ENCODE results near the gene YIF1A.
A peak's percentile ranks its signal among the peaks of the same experiment; 100 is the strongest.
"Not testable (repeated sequence)": the region's sequence is repeated elsewhere in the genome, so short reads cannot be mapped to it uniquely, and the experiment has no call there.

Gene YIF1A

DNA sequence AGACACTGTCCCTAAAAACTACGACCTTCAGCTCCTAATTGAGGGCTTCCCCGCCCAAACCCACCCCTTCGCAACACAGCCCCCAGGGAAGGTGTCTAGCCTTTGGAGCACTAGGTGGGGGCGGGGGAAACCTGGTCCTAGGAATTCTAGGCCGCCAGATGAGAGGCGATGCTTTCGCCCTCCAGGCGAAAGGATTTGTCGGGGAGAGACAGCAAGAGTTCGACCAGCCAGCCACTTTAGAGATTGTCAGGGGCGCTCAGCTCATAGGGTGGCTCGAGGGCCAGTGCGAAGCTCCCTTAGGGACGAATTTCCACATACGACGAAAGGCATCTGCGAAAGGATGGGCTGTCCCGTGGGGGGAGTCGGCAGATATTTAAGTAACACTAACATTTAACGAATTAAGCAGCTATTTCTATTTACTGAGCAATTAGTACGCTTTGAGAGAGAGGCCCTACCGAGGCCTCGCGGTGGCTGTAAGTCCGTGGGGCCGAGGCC lies 22.6 kb upstream of the YIF1A start:
- DNase-seq = no peak

DNA sequence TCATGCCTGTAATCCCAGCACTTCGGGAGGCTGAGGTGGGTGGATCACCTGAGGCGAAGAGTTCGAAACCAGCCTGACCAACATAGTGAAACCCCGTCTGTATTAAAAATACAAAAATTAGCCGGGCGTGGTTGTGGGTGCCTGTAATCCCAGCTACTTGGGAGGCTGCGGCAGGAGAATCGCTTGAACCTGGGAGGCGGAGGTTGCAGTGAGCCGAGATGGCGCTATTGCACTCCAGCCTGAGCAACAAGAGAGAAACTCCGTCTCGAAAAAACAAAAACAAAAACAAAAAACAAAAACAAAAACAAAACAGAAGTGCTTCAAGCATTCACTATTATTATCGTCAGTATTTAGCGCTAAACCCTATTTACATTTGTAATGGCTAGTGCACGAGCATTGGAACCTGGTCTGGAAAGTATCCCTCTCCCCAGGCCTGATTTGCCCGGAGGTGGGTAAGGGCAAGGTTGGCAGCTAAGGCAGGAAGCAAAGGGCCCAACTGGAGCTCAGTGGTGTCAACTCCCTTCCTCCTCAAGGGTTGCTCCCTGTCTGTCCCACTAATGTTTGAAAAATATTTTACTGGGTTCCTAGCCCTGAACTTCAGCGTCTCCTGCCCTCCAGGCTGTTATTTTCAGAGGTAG lies 22.0 kb upstream of the YIF1A start:
- not testable (repeated sequence) for DNase-seq

DNA sequence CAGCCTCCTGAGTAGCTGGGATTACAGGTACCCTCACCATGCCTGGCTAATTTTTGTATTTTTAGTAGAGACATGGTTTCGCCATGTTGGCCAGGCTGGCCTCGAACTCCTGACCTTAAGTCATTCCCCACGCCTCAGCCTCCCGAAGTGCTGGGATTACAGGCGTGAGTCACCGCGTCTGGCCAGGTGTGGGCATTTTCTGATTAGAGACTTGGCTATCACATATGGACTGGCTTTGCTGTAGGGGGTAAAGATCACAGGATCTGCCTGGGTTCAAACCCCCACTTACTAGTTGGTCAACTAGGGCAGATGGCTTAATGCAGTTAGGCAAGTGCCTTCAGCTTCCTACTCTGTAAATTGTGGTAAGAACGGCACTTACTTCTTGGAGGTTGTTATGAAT lies 21.4 kb upstream of the YIF1A start:
- no peak for DNase-seq

DNA sequence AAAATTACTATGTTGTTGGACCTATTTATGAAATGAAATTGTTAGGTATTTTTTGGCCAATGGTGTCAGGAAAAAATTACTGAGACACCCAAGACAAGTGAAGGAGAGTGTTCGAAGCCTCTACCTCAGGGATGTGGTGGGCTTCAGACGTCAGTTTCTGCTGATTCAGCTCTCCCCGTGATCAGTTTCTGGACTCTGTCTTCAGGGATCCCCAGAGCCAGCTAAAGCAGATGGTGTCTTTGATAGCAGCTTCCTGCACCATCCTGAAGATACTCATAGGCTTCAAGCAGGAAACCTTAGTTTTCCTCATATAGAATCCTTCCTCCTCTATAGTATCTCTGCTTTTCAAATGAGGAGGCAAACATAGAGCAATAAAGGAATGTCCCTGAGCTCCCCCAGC lies 20.5 kb upstream of the YIF1A start:
- no peak for DNase-seq

DNA sequence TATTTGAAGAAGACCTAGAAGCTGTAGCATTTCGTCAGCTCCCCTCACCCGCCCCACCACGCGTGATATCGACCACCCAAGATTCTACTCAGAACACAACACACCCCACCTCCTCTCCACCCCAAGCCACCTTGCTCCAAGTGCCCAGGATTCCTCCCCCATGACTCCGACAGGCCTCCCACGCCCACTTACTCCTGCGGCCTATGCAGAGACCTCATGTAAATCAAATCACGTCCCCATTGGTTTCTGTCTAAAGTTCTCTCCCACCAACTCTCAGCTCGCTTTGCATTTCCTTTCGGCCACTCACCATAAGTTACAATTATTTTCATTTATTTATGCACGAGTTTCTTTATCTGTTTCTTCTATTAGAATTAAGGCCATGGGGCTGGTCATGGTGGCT lies 13.7 kb upstream of the YIF1A start:
- DNase-seq = no peak

DNA sequence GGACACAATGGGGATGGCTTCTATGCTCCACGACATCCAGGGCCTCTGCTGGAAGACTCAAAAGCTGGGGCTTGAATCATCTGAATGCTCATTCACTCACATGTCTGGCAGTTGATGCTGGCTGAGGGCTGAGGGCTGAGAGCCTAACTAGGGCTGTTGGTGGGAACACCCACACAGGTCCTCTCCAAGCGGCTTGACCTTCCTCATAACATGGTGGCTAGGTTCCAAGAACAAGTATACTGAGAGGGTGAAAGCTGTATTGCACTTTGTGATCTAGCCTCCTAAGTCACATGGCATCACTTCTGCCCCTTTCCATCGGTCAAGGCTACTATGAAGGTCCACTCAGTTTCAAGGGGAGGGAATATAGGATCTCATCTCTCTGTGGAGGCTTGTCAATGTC lies 10.2 kb upstream of the YIF1A start:
- no peak for DNase-seq

GRCh38 chr11:66297610-66298009 lies 8.7 kb upstream of the YIF1A start:
- DNase-seq = no peak

GRCh38 chr11:66294626-66295620 lies 6.0 kb upstream of the YIF1A start:
- no peak for DNase-seq

GRCh38 chr11:66293777-66294625 lies 5.1 kb upstream of the YIF1A start:
- DNase-seq = no peak

- DNase-seq = no peak
Measured at GRCh38 chr11:66293352-66293751, 4.4 kb upstream of the YIF1A start.

DNA sequence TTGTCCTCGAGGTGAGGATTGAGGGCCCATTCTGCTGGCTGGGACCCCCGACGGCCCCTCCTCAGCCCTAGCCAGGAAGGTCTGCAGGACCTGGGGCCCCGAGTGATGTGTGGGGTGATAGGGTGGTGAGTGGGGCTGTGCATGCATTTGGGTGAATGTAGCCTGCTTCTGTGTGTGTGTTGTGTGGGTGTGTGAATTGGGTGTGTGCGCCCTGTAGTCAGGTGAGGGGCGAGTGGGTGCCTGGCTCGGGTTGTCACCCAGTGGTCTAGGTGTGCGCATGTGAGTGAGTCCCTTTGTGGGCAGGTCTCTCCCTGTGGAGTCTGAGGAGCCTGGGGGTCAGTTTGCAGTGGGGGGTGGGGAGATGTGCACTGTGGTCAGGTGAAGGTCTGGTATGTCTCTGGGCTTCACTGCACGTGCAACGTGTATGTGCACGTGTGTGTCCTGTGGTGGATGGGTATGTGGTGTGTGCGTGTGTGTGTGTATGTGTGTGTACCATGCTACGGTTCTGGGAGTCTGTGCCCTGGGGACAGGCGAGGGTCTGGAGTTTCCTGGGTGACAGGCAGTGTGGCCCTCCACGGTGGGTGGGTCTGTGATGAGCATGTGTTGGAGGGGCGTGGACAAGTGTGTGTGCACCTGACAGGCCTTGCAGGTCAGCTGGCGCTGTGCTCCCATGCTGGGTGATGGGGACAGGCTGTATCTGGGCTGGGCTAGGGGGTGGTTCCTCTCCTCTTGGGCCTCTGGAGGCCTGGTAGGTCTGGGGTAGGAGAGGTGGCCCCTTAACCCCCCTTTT lies 3.8 kb upstream of the YIF1A start:
- DNase-seq = no peak

- DNase-seq = no peak
Measured at GRCh38 chr11:66291706-66292542, 3.0 kb upstream of the YIF1A start, which contains the start of gene TMEM151A. TMEM151A (plus strand) TSS chr11:66291894; CDS start chr11:66292014, 120 bp downstream.

DNA sequence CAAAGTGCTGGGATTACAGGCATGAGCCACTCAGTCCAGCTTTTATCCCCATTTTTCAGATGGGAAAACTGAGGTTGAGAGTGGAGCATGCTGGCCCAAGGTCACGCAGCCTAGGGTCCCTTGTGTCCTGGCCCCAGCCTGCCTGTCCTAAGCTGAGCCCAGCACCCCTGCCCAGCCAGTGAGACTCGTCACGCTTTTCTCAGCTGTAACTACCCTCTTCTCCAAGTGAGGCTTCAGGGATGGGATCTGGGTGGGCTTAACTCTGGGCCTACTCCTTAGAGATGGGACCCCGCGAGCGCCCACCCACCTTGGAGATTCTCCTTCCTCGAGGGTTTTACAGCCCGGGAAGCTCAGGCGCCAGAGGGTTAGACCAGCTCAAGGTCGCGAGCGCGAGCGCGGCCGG lies 2.4 kb upstream of the YIF1A start:
- no peak for DNase-seq

DNA sequence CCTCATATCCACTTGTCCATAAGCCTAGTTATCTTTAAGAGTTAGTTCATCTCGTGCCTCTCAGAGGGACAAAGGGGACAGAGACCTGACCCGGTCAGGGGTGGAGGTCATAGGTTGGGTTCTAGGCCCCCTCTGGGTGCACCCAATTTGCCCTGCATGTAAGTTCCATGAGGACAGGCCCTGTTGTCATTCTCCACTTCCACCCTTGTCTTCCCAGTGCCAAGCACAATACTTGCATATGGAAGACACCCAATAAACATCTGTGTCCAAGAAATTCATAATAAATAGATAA lies 1.3 kb upstream of the YIF1A start:
- no peak for DNase-seq

- DNase-seq = peak; percentile 77
Measured at GRCh38 chr11:66289548-66290329, 796 bp upstream of the YIF1A start.

DNA sequence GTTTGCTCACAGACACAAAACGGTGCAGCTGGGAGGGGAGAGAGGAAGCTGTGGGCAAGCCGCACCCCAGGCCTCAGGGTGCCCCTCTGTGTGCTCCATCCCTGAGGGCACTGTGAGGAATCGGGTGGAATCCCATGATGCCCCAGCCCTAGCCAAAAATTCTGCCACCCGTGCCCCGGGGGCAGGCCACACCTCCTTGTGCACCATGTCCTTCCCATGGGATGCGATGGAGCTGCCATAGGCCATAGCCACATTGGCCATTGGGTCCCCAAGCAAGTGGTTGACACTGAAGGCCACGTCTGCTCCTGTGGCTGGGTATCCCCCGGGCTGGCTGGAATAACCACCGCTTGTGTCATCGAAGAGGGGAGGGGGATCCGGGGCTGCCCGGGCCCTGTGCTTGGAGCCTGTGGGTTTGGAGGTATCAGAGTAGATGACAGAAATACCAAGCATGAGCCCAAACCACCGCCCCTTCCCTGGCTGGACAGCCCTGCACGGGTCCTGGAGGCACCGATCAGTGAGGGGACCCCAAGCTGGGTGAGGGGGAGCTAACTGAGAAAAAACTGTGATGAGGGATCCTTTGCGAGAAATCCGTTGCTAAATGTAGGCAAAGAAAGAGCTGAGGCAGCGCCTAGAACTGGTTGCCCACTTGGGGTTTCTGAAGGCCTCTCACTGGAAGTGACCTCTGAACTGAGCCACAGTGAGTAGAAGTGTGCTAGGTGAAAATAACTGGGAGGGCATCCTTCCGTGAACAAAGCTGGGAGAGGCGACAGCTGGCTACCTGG lies 863 bp downstream of the YIF1A start:
- no peak for DNase-seq

- DNase-seq = no peak
Measured at GRCh38 chr11:66287211-66287888, 1.6 kb downstream of the YIF1A start.

GRCh38 chr11:66286699-66287098 lies 2.2 kb downstream of the YIF1A start:
- DNase-seq = no peak
